Measurements from ENCODE around the gene OR52K1. TPM values are rescaled to one million over a fixed set of nuclear protein-coding genes. Genes with fewer than 3 reads are reported as not detected.
"Not testable (repeated sequence)": the region's sequence is repeated elsewhere in the genome, so short reads cannot be mapped to it uniquely, and the experiment has no call there.

OR52K1 gene
- polyA plus RNA-seq, 3 donors = 1.6 TPM; not detected in 2

DNA sequence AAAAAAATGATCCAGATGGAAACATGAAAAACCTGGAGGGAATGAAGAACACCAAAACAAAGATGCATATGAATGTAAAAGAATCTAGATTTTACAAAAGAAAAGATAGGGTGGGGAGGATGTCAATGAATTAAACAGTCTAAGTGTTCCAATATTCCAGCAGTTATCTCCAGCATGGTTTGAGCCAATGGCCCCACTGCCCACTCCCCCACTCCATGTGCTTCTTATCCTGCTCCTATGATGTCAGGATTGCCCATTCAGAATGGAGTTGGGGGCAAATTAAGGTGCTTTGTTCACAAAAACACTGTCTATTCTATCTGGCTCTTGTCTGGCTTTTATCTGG is 1.2 kb upstream of the OR52K1 start:
- Histone ChIP-seq H3K4me1 (ENCODE audit: control insufficient read depth in 1 of 2, insufficient read depth in 2 of 2, low read length in 2 of 2) (peaks cover 43 to 47% of the 10 kb centered on the region in 2 donors), H4K20me1 (ENCODE audit: insufficient read depth, low read length) (no peaks in the 10 kb centered on the region), H3K27ac (ENCODE audit: low read depth in 1 of 2, low read length in 2 of 2) (peak overlapping the region in 1 of 2 donors; percentile 68), H3K4me3 (replicated peaks in 1 of 3; ENCODE audit: low read depth in 2 of 3, low read length in 3 of 3) (no peak overlapping the region), H3K4me2 (replicated peaks; ENCODE audit: extremely low read depth, low read length, poor library complexity, severe bottlenecking) (no peak overlapping the region), H3K27me3 (ENCODE audit: control insufficient read depth in 2 of 2, insufficient read depth in 2 of 2, low read length in 2 of 2) (no peaks in the 10 kb centered on the region), H3K9ac (ENCODE audit: insufficient read depth, low read length, poor library complexity, severe bottlenecking) (no peak overlapping the region), H3K36me3 (replicated peaks in 1 of 2; ENCODE audit: control insufficient read depth in 1 of 2, insufficient read depth in 2 of 2, low read length in 2 of 2) (peaks cover 0 to 1% of the 10 kb centered on the region in 2 donors), H3K9me3 (replicated peaks in 1 of 2; ENCODE audit: control insufficient read depth in 1 of 2, insufficient read depth in 1 of 2, low read length in 2 of 2) (no peaks in the 10 kb centered on the region), H2AFZ (ENCODE audit: insufficient read depth, low read depth, low read length, poor library complexity, severe bottlenecking) (no peak overlapping the region), H3K79me2 (ENCODE audit: insufficient read depth, low read length) (no peaks in the 10 kb centered on the region)
- intact Hi-C loops (cut with micrococcal nuclease) = loop anchor here (5.0 to 10.0 kb wide), 3 partner anchors 34 to 89 kb away; partner anchors contain the start of genes OR52K2 (in 1 of the 2) and TRIM21 (in 1 of the 2)
- H3K36me3 Mint-ChIP-seq = peaks cover 5 to 6% of the 10 kb centered on the region in 2 donors
- no peaks in the 10 kb centered on the region for H3K9me3 Mint-ChIP-seq
- H3K4me3 Mint-ChIP-seq = no peak overlapping the region
- DNase-seq = no peak
- no peak for TF ChIP-seq CTCF (IDR thresholded peaks at IDR 0.05)
- peaks cover 33% of the 10 kb centered on the region for H3K4me1 Mint-ChIP-seq
- no peaks in the 10 kb centered on the region for H3K27me3 Mint-ChIP-seq (ENCODE audit: low read depth in 3 of 3)
- H3K27ac Mint-ChIP-seq = peak overlapping the region; percentile 50 to 93 (median 80)

GRCh38 chr11:4484310-4484709 is 1.9 kb downstream of the OR52K1 start:
- intact Hi-C loops (cut with micrococcal nuclease) = loop anchor here (5.0 to 10.0 kb wide), 3 partner anchors 37 to 92 kb away; partner anchors contain the start of genes OR52K2 (in 1 of the 2) and TRIM21 (in 1 of the 2)
- Mint-ChIP-seq H3K36me3 (peaks cover 5% of the 10 kb centered on the region in 2 donors), H3K4me3 (no peak overlapping the region), H3K4me1 (peaks cover 37% of the 10 kb centered on the region), H3K9me3 (peaks cover 0 to 5% (median 2%) of the 10 kb centered on the region in 7 donors), H3K27me3 (ENCODE audit: low read depth in 3 of 3) (peaks cover 1 to 3% (median 2%) of the 10 kb centered on the region in 3 donors), H3K27ac (no peak overlapping the region)
- H3K4me2 ChIP-seq (replicated peaks; ENCODE audit: extremely low read depth, low read length, poor library complexity, severe bottlenecking) = no peak overlapping the region
- no peaks in the 10 kb centered on the region for H3K27me3 ChIP-seq (ENCODE audit: control insufficient read depth in 2 of 2, insufficient read depth in 2 of 2, low read length in 2 of 2)
- H2AFZ ChIP-seq (ENCODE audit: insufficient read depth, low read depth, low read length, poor library complexity, severe bottlenecking) = no peak overlapping the region
- DNase-seq = peak in 1 of 3 donors; percentile 8
- TF ChIP-seq CTCF (IDR thresholded peaks at IDR 0.05) = no peak
- H3K79me2 ChIP-seq (ENCODE audit: insufficient read depth, low read length) = no peaks in the 10 kb centered on the region
- no peak overlapping the region for H3K9ac ChIP-seq (ENCODE audit: insufficient read depth, low read length, poor library complexity, severe bottlenecking)
- WGBS (ENCODE audit: insufficient coverage) = 67% methylated on average over 3 of the region's 4 CpGs
- no peak overlapping the region for H3K27ac ChIP-seq (ENCODE audit: low read depth in 1 of 2, low read length in 2 of 2)
- H4K20me1 ChIP-seq (ENCODE audit: insufficient read depth, low read length) = no peaks in the 10 kb centered on the region
- no peaks in the 10 kb centered on the region for H3K9me3 ChIP-seq (replicated peaks in 1 of 2; ENCODE audit: control insufficient read depth in 1 of 2, insufficient read depth in 1 of 2, low read length in 2 of 2)
- H3K4me3 ChIP-seq (replicated peaks in 1 of 3; ENCODE audit: low read depth in 2 of 3, low read length in 3 of 3) = no peak overlapping the region
- peaks cover 44 to 50% of the 10 kb centered on the region in 2 donors for H3K4me1 ChIP-seq (ENCODE audit: control insufficient read depth in 1 of 2, insufficient read depth in 2 of 2, low read length in 2 of 2)
- no peaks in the 10 kb centered on the region for H3K36me3 ChIP-seq (replicated peaks in 1 of 2; ENCODE audit: control insufficient read depth in 1 of 2, insufficient read depth in 2 of 2, low read length in 2 of 2)

DNA sequence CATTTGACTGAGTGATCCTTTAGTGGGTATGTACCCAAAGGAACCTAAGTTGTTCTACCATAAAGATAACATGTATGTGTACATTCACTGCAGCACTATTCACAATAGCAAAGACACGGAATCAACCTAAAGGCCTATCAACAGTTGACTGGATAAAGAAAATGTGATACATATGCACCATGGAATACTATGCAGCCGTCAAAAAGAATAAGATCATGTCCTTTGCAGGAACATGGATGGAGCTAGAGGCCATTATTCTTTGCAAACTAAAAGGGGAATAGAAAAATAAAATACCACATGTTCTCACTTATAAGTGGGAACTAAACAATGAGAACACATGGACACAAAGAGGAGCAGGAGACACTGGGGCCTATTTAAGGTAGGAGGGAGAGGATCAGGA is 9.0 kb downstream of the OR52K1 start:
- H3K27me3 Mint-ChIP-seq (ENCODE audit: low read depth in 3 of 3) = peaks cover 9 to 13% (median 11%) of the 10 kb centered on the region in 3 donors
- no CpG with 5 or more reads among the region's 2 CpGs for WGBS (ENCODE audit: insufficient coverage)
- H3K9me3 ChIP-seq (replicated peaks in 1 of 2; ENCODE audit: control insufficient read depth in 1 of 2, insufficient read depth in 1 of 2, low read length in 2 of 2); H2AFZ ChIP-seq (ENCODE audit: insufficient read depth, low read depth, low read length, poor library complexity, severe bottlenecking); H4K20me1 ChIP-seq (ENCODE audit: insufficient read depth, low read length); H3K27ac ChIP-seq (ENCODE audit: low read depth in 1 of 2, low read length in 2 of 2); H3K4me2 ChIP-seq (replicated peaks; ENCODE audit: extremely low read depth, low read length, poor library complexity, severe bottlenecking); H3K9ac ChIP-seq (ENCODE audit: insufficient read depth, low read length, poor library complexity, severe bottlenecking); H3K4me3 Mint-ChIP-seq; H3K79me2 ChIP-seq (ENCODE audit: insufficient read depth, low read length); H3K36me3 ChIP-seq (replicated peaks in 1 of 2; ENCODE audit: control insufficient read depth in 1 of 2, insufficient read depth in 2 of 2, low read length in 2 of 2); DNase-seq; H3K27ac Mint-ChIP-seq; H3K4me3 ChIP-seq (replicated peaks in 1 of 3; ENCODE audit: low read depth in 2 of 3, low read length in 3 of 3); H3K27me3 ChIP-seq (ENCODE audit: control insufficient read depth in 2 of 2, insufficient read depth in 2 of 2, low read length in 2 of 2): not testable (repeated sequence)
- peaks cover 21% of the 10 kb centered on the region for H3K4me1 Mint-ChIP-seq
- H3K9me3 Mint-ChIP-seq = peaks cover 2 to 15% (median 8%) of the 10 kb centered on the region in 7 donors
- intact Hi-C loops (cut with micrococcal nuclease) = loop anchor here (5.0 kb wide), 2 partner anchors 99 to 304 kb away; partner anchors contain the start of gene TRIM21 (in 1 of the 2)
- H3K36me3 Mint-ChIP-seq = peaks cover 14 to 15% of the 10 kb centered on the region in 2 donors
- H3K4me1 ChIP-seq (ENCODE audit: control insufficient read depth in 1 of 2, insufficient read depth in 2 of 2, low read length in 2 of 2) = peaks cover 7 to 12% of the 10 kb centered on the region in 2 donors

All from CD14-positive monocyte (primary cell).